HepG2 (cell line): Measurements from ENCODE around the gene ZNF12. TPM values are rescaled to one million over a fixed set of nuclear protein-coding genes. Genes with fewer than 3 reads are reported as not detected.

ENCODE experiments used
- AKAP8 ChIP-seq: sonication (generic); formaldehyde crosslinking; IDR thresholded peaks from 2 replicates; pipeline ENCODE4 v1.5.1; 2020; ENCODE audit warnings: mild to moderate bottlenecking, missing genetic modification reagents
- ARID5B ChIP-seq: IDR thresholded peaks from 2 replicates; pipeline ENCODE4 v1.4.0; 2020; ENCODE audit warnings: mild to moderate bottlenecking, missing genetic modification reagents
- ARNT2 ChIP-seq: sonication (generic); formaldehyde crosslinking; IDR thresholded peaks from 2 replicates; pipeline ENCODE4 v1.8.0; 2022; ENCODE audit warnings: mild to moderate bottlenecking, low read depth, missing genetic modification reagents, moderate library complexity
- FOXO4 ChIP-seq: sonication (generic); formaldehyde crosslinking; conservative IDR thresholded peaks from 2 replicates; pipeline ENCODE4 v1.8.1; 2023; ENCODE audit warnings: missing genetic modification reagents
- HMGXB4 ChIP-seq, 2 experiments: sonication (generic) in 1 of 2; formaldehyde crosslinking in 1 of 2; IDR thresholded peaks; 2 replicates each; pipeline versions ENCODE4 v1.4.0 to v1.6.1; 2018 to 2020; ENCODE audit warnings: missing genetic modification reagents in 2 of 2, borderline replicate concordance in 1 of 2, low read depth in 1 of 2, mild to moderate bottlenecking in 1 of 2, missing biosample characterization in 1 of 2
- HNRNPK ChIP-seq: fragments of 200-400 bp; formaldehyde crosslinking; IDR thresholded peaks from 2 replicates; pipeline ENCODE4 v1.6.1; 2018; ENCODE audit warnings: low read length, low read depth, moderate library complexity, mild to moderate bottlenecking; ENCODE audit not compliant: poor library complexity, severe bottlenecking
- HNRNPLL ChIP-seq: fragments of 200-400 bp; formaldehyde crosslinking; IDR thresholded peaks from 2 replicates; pipeline ENCODE4 v1.6.1; 2017; ENCODE audit warnings: mild to moderate bottlenecking, low read depth, low read length; ENCODE audit not compliant: poor library complexity, severe bottlenecking
- PBX3 ChIP-seq: sonication (generic); formaldehyde crosslinking; IDR thresholded peaks from 2 replicates; pipeline ENCODE4 v1.8.1; 2023; ENCODE audit warnings: missing genetic modification reagents, inconsistent platforms, borderline replicate concordance
- SAFB2 ChIP-seq: sonication (generic); formaldehyde crosslinking; IDR thresholded peaks from 2 replicates; pipeline ENCODE4 v1.5.1; 2020; ENCODE audit warnings: missing genetic modification reagents, low read depth, mild to moderate bottlenecking, borderline replicate concordance
- SIN3A ChIP-seq: IDR thresholded peaks from 2 replicates; pipeline ENCODE4 v1.6.1; 2011; ENCODE audit warnings: low read depth, mild to moderate bottlenecking, control low read depth, low read length, borderline replicate concordance
- SNAI1 ChIP-seq: sonication (generic); formaldehyde crosslinking; IDR thresholded peaks from 2 replicates; pipeline ENCODE4 v1.5.0; 2020; ENCODE audit warnings: mild to moderate bottlenecking, missing genetic modification reagents, borderline replicate concordance
- TMF1 ChIP-seq: sonication (generic); formaldehyde crosslinking; IDR thresholded peaks from 2 replicates; pipeline ENCODE4 v1.8.1; 2022; ENCODE audit warnings: low read depth, missing genetic modification reagents
- ZC3H13 ChIP-seq: sonication (generic); formaldehyde crosslinking; IDR thresholded peaks from 2 replicates; pipeline ENCODE4 v1.8.1; 2023; ENCODE audit warnings: mild to moderate bottlenecking, missing genetic modification reagents, moderate library complexity
- ZFP90 ChIP-seq: sonication (generic); formaldehyde crosslinking; IDR thresholded peaks from 2 replicates; pipeline ENCODE4 v1.8.0; 2022; ENCODE audit warnings: missing genetic modification reagents, mild to moderate bottlenecking, inconsistent platforms, borderline replicate concordance
- ZNF225 ChIP-seq: sonication (generic); formaldehyde crosslinking; IDR thresholded peaks from 2 replicates; pipeline ENCODE4 v1.4.0; 2020; ENCODE audit warnings: mild to moderate bottlenecking, missing genetic modification reagents
- ZNF350 ChIP-seq: sonication (generic); formaldehyde crosslinking; IDR thresholded peaks from 2 replicates; pipeline ENCODE4 v1.4.0; 2020; ENCODE audit warnings: mild to moderate bottlenecking, low read depth, missing genetic modification reagents, borderline replicate concordance
- ZNF451 ChIP-seq: sonication (generic); formaldehyde crosslinking; IDR thresholded peaks from 2 replicates; pipeline ENCODE4 v1.5.0; 2020; ENCODE audit warnings: mild to moderate bottlenecking, missing genetic modification reagents
- ZNF788 ChIP-seq: sonication (generic); formaldehyde crosslinking; IDR thresholded peaks from 2 replicates; pipeline ENCODE4 v1.5.0; 2020; ENCODE audit warnings: mild to moderate bottlenecking, missing genetic modification reagents, borderline replicate concordance
- ZSCAN31 ChIP-seq: sonication (generic); formaldehyde crosslinking; IDR thresholded peaks from 2 replicates; pipeline ENCODE4 v1.5.0; 2020; ENCODE audit warnings: low read depth, mild to moderate bottlenecking, missing genetic modification reagents
- polyA plus RNA-seq, 8 experiments: library from polyadenylated mRNA; depleted of rRNA in 3 of 8; stranded (reverse) in 7 of 8; unstranded in 1 of 8; fragments of >200 nt; fragmentation: Illumina TruSeq in 4 of 8; extraction: Trizol in 4 of 8; gene quantifications; 2 replicates each; pipeline versions ENCODE4 v1.2.1 to v1.2.3, GENCODE V29; 2011 to 2016; ENCODE audit warnings: low read depth in 4 of 8, missing spikeins in 1 of 8, mixed read lengths in 1 of 8; ENCODE audit not compliant: insufficient read depth in 1 of 8
- total RNA-seq, 5 experiments: library from RNA; depleted of rRNA; stranded (reverse); fragments of >200 nt; fragmentation: Illumina TruSeq; extraction: Trizol; gene quantifications; 2 replicates each; pipeline ENCODE4 v1.2.3, GENCODE V29; 2016; ENCODE audit warnings: low read depth in 1 of 5

ZNF12 gene
- total and polyA plus RNA-seq, 2 of the 13 experiments (the other 11 are each of a cell fraction or from before 2014, with no cell fraction given) = 21.4 to 22.8 TPM

- TF ChIP-seq ARID5B (CRISPR knock-in tag) (peak; percentile 11; the same call in 1 of the 2 replicates), HNRNPLL (peak; percentile 29), ZNF451 (CRISPR knock-in tag) (0 out of 2 replicates have a peak, but pooled peaks have one; percentile 12), FOXO4 (CRISPR knock-in tag) (no peak), SAFB2 (no peak), PBX3 (CRISPR knock-in tag) (no peak), SIN3A (peak; percentile 20; the same call in 1 of the 2 replicates), TMF1 (CRISPR knock-in tag) (no peak), ZNF225 (CRISPR knock-in tag) (peak; percentile 59; the same call in 1 of the 2 replicates), HNRNPK (peak; percentile 11), ARNT2 (CRISPR knock-in tag) (peak; percentile 21; the same call in 1 of the 2 replicates), ZSCAN31 (CRISPR knock-in tag) (0 out of 2 replicates have a peak, but pooled peaks have one; percentile 2), SNAI1 (CRISPR knock-in tag) (no peak), HMGXB4 (CRISPR knock-in tag; IDR thresholded peaks at IDR 0.05; ENCODE audit: borderline replicate concordance in 1 of 2, low read depth in 1 of 2) (peak in 1 of 2 experiments; percentile 69; a peak in 2 of 4 replicates), ZFP90 (no peak), ZC3H13 (no peak), ZNF788 (0 out of 2 replicates have a peak, but pooled peaks have one; percentile 24), AKAP8 (CRISPR knock-in tag) (0 out of 2 replicates have a peak, but pooled peaks have one; percentile 22), ZNF350 (CRISPR knock-in tag) (0 out of 2 replicates have a peak, but pooled peaks have one; percentile 41)
These were observed 635 bp downstream of the ZNF12 start (continued) for GRCh38 chr7:6705959-6706665.
